BE2C (cell line): ENCODE data around the gene ZNF329.

ENCODE experiments used
- DNase-seq: peaks from one replicate; pipeline ENCODE4 v3.0.0-alpha.2; 2020
- H3K27me3 ChIP-seq: fragments of 250-450 bp; sonication (Bioruptor Pico); 2 replicates; pipeline ENCODE4 v1.5.1; 2020; ENCODE audit warnings: mild to moderate bottlenecking
- H3K36me3 ChIP-seq: fragments of 250-450 bp; sonication (Bioruptor Pico); 2 replicates; pipeline ENCODE4 v1.5.1; 2020; ENCODE audit warnings: mild to moderate bottlenecking
- H3K4me1 ChIP-seq: fragments of 250-450 bp; sonication (Bioruptor Pico); 2 replicates; pipeline ENCODE4 v1.5.1; 2020
- H3K4me3 ChIP-seq: 2 replicates; pipeline ENCODE4 v1.5.1; 2011; ENCODE audit warnings: low read depth, low read length
- H3K9me3 ChIP-seq: fragments of 250-450 bp; sonication (Bioruptor Pico); 2 replicates; pipeline ENCODE4 v1.5.1; 2020
- TF ChIP-seq, protein P1 (sequence below): IDR thresholded peaks from 2 replicates; pipeline ENCODE4 v1.5.1; 2012; ENCODE audit warnings: mild to moderate bottlenecking, low read depth, low read length

The ZNF329 gene

DNA sequence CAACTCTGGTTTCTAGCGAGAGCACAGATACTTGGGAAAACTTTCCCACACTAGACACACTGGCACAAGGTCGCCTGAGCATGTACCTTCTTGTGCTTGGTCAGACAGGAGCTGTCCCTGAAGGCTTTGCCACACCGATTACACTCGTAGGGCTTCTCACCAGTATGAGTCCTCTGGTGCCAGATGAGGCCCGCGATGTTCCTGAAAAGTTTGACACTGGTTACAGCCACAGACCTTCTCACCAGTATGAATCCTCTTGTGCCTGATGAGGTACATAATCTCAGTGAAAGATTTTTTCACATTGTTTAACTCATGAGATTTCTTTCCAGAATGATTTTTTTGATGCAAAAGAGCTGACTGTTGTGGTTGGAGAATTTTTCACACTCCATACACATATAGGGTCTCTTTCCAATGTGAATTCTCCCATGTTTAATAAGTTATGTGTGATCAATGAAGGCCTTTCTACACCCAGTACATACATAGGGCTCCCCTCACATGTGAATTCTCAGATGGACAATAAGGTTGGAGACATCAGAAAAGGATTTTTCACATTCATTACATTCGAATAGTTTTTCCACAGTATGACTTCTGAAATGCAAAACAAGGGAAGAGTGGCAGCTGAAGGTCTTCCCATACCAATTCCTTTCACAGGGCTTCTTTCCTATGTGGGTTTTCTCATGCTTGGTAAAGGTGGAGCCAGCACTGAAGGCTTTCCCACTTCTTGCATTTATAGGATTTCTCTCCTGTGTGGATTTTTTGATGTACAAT lies 42.6 kb downstream of the ZNF329 start:
- TF ChIP-seq, protein P1, sequence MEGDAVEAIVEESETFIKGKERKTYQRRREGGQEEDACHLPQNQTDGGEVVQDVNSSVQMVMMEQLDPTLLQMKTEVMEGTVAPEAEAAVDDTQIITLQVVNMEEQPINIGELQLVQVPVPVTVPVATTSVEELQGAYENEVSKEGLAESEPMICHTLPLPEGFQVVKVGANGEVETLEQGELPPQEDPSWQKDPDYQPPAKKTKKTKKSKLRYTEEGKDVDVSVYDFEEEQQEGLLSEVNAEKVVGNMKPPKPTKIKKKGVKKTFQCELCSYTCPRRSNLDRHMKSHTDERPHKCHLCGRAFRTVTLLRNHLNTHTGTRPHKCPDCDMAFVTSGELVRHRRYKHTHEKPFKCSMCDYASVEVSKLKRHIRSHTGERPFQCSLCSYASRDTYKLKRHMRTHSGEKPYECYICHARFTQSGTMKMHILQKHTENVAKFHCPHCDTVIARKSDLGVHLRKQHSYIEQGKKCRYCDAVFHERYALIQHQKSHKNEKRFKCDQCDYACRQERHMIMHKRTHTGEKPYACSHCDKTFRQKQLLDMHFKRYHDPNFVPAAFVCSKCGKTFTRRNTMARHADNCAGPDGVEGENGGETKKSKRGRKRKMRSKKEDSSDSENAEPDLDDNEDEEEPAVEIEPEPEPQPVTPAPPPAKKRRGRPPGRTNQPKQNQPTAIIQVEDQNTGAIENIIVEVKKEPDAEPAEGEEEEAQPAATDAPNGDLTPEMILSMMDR = no peak
- no peaks in the 10 kb centered on the region for H3K36me3 ChIP-seq
- peaks cover 12% of the 10 kb centered on the region for H3K9me3 ChIP-seq
- no peaks in the 10 kb centered on the region for H3K4me1 ChIP-seq
- H3K4me3 ChIP-seq = no peak overlapping the region
- no peak for DNase-seq
- no peaks in the 10 kb centered on the region for H3K27me3 ChIP-seq

DNA sequence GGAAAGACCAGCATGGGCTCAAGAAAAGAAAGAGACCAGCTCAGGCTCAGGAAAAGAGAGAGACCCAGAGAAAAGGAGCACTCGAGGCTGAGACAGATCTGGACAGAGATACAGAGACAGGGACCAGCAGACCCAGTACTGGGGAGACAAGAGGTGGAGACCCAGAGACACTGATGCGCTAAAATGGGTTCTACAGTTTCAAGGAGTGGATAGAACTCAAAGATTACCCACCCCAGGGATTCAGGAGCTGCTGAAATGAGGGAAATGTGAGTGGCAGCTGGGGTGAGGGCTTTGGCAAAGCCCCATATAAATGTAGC lies 51.9 kb downstream of the ZNF329 start:
- TF ChIP-seq, protein P1 = no peak
- Histone ChIP-seq H3K4me1 (no peaks in the 10 kb centered on the region), H3K36me3 (no peaks in the 10 kb centered on the region), H3K4me3 (peak overlapping the region; percentile 82), H3K27me3 (no peaks in the 10 kb centered on the region), H3K9me3 (peaks cover 13% of the 10 kb centered on the region)
- DNase-seq = no peak

DNA sequence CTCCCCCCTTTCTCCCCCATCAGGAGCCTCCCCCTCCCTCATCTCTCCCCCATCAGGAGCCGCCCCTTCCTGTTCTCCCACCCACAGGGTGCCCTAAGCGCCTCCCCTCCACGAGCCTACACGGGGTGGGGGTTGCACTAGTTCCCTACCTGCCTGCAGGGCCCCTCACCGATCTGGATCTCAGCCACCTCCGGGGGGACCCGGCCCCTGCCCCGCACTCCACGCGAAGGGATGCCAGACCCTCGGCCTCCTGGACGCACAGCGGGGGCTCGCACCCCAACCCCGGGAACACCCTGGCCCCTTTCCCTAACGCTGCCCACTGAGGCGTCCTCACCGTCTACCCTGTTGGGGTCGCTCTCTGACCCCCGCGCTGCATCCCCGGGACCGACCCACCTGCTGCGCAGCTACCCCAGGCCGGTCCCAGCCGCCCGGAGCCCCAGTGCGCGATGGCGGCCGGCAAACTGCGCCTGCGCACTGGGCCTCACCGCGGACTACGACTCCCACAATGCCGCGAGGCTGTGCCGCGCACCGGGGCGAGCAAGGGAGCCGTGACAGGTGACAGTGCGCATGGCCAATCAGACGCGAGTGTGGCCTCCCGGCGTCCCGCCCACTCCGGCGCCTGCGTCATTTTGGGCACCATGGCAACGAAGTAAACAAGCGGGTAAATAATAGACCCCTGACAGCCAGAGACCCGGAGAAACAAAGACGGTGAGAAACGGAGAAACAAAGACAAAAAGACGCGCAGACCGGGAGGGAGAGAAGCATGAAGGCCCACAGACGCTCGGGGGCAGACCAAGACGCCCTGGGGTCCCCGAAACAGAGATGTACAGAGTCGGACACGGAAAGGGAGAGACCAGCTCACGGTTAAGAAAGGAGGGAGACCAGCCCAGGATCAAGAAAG lies 52.6 kb downstream of the ZNF329 start, which contains the start of gene ZSCAN18:
Gene ZSCAN18 (minus strand): TSS at position 451 of the 901 bp plus-strand sequence. CDS start 7,964 bp downstream, outside the sequence.
- H3K27me3 ChIP-seq = no peaks in the 10 kb centered on the region
- peak within 1 kb of the TSS; percentile 82 for H3K4me3 ChIP-seq
- no peaks in the 10 kb centered on the region for H3K36me3 ChIP-seq
- peaks cover 9% of the 10 kb centered on the region for H3K9me3 ChIP-seq
- DNase-seq = peak; percentile 98
- TF ChIP-seq, protein P1 = no peak
- H3K4me1 ChIP-seq = no peaks in the 10 kb centered on the region

DNA sequence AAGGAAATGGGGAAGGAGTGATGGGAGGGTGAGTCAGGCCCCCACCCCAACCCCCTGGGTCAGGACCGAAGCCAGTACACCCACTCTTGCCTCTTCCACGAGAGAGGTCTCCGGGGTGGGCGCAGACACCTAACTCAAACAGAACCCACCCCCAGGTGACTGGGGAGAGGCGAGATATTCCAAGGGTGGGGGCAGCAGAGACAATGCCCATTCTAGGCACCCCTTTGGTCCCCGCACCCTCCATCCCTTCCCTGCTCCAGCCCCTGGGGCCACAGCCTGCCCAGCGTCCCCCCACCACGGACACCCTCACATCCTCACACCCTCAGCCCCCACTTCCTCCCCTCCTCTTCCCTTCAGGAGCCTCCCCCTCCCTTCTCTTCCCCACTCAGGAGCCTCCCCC lies 53.2 kb downstream of the ZNF329 start:
- Histone ChIP-seq H3K4me3 (peak overlapping the region; percentile 82), H3K4me1 (no peaks in the 10 kb centered on the region), H3K36me3 (no peaks in the 10 kb centered on the region), H3K9me3 (peaks cover 6% of the 10 kb centered on the region), H3K27me3 (no peaks in the 10 kb centered on the region)
- TF ChIP-seq, protein P1 = no peak
- no peak for DNase-seq

DNA sequence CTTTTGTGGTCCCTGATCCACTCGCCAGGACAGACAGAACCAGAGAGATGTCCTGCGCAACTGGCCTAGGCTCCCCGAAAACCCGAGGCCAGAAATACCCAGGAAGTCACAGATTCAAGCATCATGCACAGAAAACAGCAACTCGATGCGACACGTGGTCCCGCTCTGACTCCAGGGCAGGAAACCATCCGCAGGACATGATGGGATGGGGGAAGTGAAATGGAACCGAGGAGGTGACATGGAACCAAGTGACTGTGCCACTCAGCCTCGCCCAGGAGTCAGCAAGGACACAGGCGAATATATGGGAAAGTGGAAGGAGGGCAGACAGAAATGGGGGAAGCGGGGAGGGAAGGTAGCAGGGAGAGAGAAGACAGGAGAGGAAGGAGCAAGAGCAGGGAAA lies 53.7 kb downstream of the ZNF329 start:
- no peak overlapping the region for H3K4me3 ChIP-seq
- H3K9me3 ChIP-seq = peaks cover 6% of the 10 kb centered on the region; the same call in 1 of the 2 replicates
- no peaks in the 10 kb centered on the region for H3K36me3 ChIP-seq
- H3K4me1 ChIP-seq = no peaks in the 10 kb centered on the region
- TF ChIP-seq, protein P1 = no peak
- H3K27me3 ChIP-seq = no peaks in the 10 kb centered on the region
- no peak for DNase-seq
